ENCODE data around the gene DNAJB2. TPM values are rescaled to one million over a fixed set of nuclear protein-coding genes. Genes with fewer than 3 reads are reported as not detected.
A peak's percentile ranks its signal among the peaks of the same experiment; 100 is the strongest.
"Not testable (repeated sequence)": the region's sequence is repeated elsewhere in the genome, so short reads cannot be mapped to it uniquely, and the experiment has no call there.

DNAJB2 gene
- total RNA-seq, 1 donor from 2014 or later = 24.0 TPM

- no peak for DNase-seq
Measured at GRCh38 chr2:219285894-219286425, 6.8 kb downstream of the DNAJB2 start.

GRCh38 chr2:219286436-219287115 is 7.4 kb downstream of the DNAJB2 start:
- DNase-seq = no peak

GRCh38 chr2:219287116-219287440 is 7.9 kb downstream of the DNAJB2 start:
- not testable (repeated sequence) for DNase-seq

GRCh38 chr2:219287580-219288265 is 8.6 kb downstream of the DNAJB2 start:
- no peak for DNase-seq

GRCh38 chr2:219289195-219289536 is 10.0 kb downstream of the DNAJB2 start:
- no peak for DNase-seq

GRCh38 chr2:219289537-219290361 is 10.6 kb downstream of the DNAJB2 start:
- DNase-seq = peak; percentile 48

- DNase-seq = no peak
Measured at GRCh38 chr2:219290381-219291171, 11.4 kb downstream of the DNAJB2 start.

GRCh38 chr2:219291394-219291793 is 12.2 kb downstream of the DNAJB2 start:
- DNase-seq = no peak

GRCh38 chr2:219291910-219292490 is 12.8 kb downstream of the DNAJB2 start:
- no peak for DNase-seq

GRCh38 chr2:219292616-219293015 is 13.4 kb downstream of the DNAJB2 start:
- no peak for DNase-seq

GRCh38 chr2:219293736-219294231 is 14.6 kb downstream of the DNAJB2 start:
- DNase-seq = no peak

- DNase-seq = peak; percentile 92
Measured at GRCh38 chr2:219294356-219295351, 15.5 kb downstream of the DNAJB2 start.

GRCh38 chr2:219296142-219296541 is 17.0 kb downstream of the DNAJB2 start:
- no peak for DNase-seq

- DNase-seq = no peak
Measured at GRCh38 chr2:219296631-219297391, 17.6 kb downstream of the DNAJB2 start.

GRCh38 chr2:219297766-219298456 is 18.7 kb downstream of the DNAJB2 start:
- DNase-seq = no peak

GRCh38 chr2:219298759-219299371 is 19.7 kb downstream of the DNAJB2 start:
- peak; percentile 86 for DNase-seq

- no peak for DNase-seq
Measured at GRCh38 chr2:219299372-219299760, 20.2 kb downstream of the DNAJB2 start.

GRCh38 chr2:219300022-219300421 is 20.9 kb downstream of the DNAJB2 start:
- no peak for DNase-seq

Measured in dermis blood vessel endothelial cell (primary cell).